Peyer's patch (tissue), 4 donors: Measurements from ENCODE around the gene TPRX1. TPM values are rescaled to one million over a fixed set of nuclear protein-coding genes. Genes with fewer than 3 reads are reported as not detected.
"Not testable (repeated sequence)": the region's sequence is repeated elsewhere in the genome, so short reads cannot be mapped to it uniquely, and the experiment has no call there.

Experiments
- DNase-seq, 3 donors: peaks; one replicate each; pipeline ENCODE4 v3.0.0-alpha.2; 2017 to 2019
- H3K27ac ChIP-seq, 4 donors: fragments of 200-600 bp; sonication (generic); one replicate each; pipeline ENCODE4 v1.5.1; 2016 to 2019
- H3K27me3 ChIP-seq, 2 donors: fragments of 200-600 bp; sonication (generic); one replicate each; pipeline ENCODE4 v1.5.1; 2019
- H3K36me3 ChIP-seq, 3 donors: fragments of 200-600 bp; sonication (generic); one replicate each; pipeline ENCODE4 v1.5.1; 2016 to 2019
- H3K4me1 ChIP-seq, 4 donors: fragments of 200-600 bp; sonication (generic); one replicate each; pipeline ENCODE4 v1.5.1; 2016 to 2019
- H3K4me3 ChIP-seq, 4 donors: fragments of 200-600 bp; sonication (generic); 1 replicate in 3 of 4; 2 replicates in 1 of 4; pipeline ENCODE4 v1.5.1; 2016 to 2019; ENCODE audit warnings: mild to moderate bottlenecking in 1 of 4
- H3K9me3 ChIP-seq, 4 donors: fragments of 200-600 bp; sonication (generic); one replicate each; pipeline ENCODE4 v1.5.1; 2016 to 2019; ENCODE audit warnings: mild to moderate bottlenecking in 1 of 4
- POLR2A ChIP-seq, 2 donors: fragments of 450-650 bp; IDR thresholded peaks; one replicate each; pipeline ENCODE4 v1.5.1; 2017; ENCODE audit warnings: antibody characterized with exemption in 2 of 2, mild to moderate bottlenecking in 2 of 2, moderate library complexity in 2 of 2
- total RNA-seq, 4 donors: library from RNA; depleted of rRNA; stranded (reverse); fragments of >200 nt; gene quantifications; one replicate each; pipeline ENCODE4 v1.1.0, GENCODE V29; 2016
- TF ChIP-seq, protein P1 (sequence below), 6 experiments: fragments of 450-650 bp in 4 of 6; fragments of 200-600 bp in 2 of 6; sonication (generic) in 1 of 6; IDR thresholded peaks; one replicate each; pipeline ENCODE4 v1.5.1; 2017 to 2019; ENCODE audit warnings: antibody characterized with exemption in 6 of 6, mild to moderate bottlenecking in 3 of 6, moderate library complexity in 1 of 6

The TPRX1 gene
- total RNA-seq, 4 donors from 2014 or later: not detected

DNA sequence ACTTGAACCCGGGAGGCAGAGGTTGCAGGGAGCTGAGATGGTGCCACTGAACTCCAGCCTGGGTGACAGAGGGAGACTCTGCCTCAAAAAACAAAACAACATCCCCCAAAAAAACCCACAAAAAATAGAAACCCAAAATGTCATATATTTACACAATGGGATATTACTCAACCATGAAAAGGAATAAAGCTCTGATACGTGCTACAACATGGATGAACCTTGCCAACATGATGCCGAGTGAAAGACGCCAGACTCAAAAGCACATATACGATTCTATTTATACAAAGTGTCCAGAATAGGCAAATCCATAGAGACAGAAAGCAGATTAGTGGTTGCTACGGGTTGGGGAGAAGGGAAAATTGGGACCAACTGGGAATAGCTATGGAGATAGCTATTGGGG lies 2.1 kb upstream of the TPRX1 start:
- no peak overlapping the region for H3K27ac ChIP-seq
- TF ChIP-seq, protein P1, sequence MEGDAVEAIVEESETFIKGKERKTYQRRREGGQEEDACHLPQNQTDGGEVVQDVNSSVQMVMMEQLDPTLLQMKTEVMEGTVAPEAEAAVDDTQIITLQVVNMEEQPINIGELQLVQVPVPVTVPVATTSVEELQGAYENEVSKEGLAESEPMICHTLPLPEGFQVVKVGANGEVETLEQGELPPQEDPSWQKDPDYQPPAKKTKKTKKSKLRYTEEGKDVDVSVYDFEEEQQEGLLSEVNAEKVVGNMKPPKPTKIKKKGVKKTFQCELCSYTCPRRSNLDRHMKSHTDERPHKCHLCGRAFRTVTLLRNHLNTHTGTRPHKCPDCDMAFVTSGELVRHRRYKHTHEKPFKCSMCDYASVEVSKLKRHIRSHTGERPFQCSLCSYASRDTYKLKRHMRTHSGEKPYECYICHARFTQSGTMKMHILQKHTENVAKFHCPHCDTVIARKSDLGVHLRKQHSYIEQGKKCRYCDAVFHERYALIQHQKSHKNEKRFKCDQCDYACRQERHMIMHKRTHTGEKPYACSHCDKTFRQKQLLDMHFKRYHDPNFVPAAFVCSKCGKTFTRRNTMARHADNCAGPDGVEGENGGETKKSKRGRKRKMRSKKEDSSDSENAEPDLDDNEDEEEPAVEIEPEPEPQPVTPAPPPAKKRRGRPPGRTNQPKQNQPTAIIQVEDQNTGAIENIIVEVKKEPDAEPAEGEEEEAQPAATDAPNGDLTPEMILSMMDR (IDR thresholded peaks at IDR 0.05): no peak
- TF ChIP-seq POLR2A (IDR thresholded peaks at IDR 0.05): no peak
- no peaks in the 10 kb centered on the region for H3K36me3 ChIP-seq
- H3K9me3 ChIP-seq: no peaks in the 10 kb centered on the region
- no peak overlapping the region for H3K4me3 ChIP-seq
- no peak for DNase-seq
- H3K4me1 ChIP-seq: no peaks in the 10 kb centered on the region
- H3K27me3 ChIP-seq: no peaks in the 10 kb centered on the region

- Histone ChIP-seq H3K4me3 (no peak overlapping the region), H3K4me1 (no peaks in the 10 kb centered on the region), H3K27ac (no peak overlapping the region), H3K9me3 (no peaks in the 10 kb centered on the region), H3K36me3 (no peaks in the 10 kb centered on the region), H3K27me3 (no peaks in the 10 kb centered on the region)
- DNase-seq: no peak
- TF ChIP-seq POLR2A (IDR thresholded peaks at IDR 0.05): no peak
- TF ChIP-seq, protein P1 (IDR thresholded peaks at IDR 0.05): no peak
Observed at GRCh38 chr19:47805313-47805712, 962 bp upstream of the TPRX1 start.

- H3K4me3 ChIP-seq, H3K36me3 ChIP-seq, DNase-seq, H3K4me1 ChIP-seq, H3K9me3 ChIP-seq, H3K27ac ChIP-seq, H3K27me3 ChIP-seq: not testable (repeated sequence)
Observed at GRCh38 chr19:47803671-47804070, 680 bp downstream of the TPRX1 start.

DNA sequence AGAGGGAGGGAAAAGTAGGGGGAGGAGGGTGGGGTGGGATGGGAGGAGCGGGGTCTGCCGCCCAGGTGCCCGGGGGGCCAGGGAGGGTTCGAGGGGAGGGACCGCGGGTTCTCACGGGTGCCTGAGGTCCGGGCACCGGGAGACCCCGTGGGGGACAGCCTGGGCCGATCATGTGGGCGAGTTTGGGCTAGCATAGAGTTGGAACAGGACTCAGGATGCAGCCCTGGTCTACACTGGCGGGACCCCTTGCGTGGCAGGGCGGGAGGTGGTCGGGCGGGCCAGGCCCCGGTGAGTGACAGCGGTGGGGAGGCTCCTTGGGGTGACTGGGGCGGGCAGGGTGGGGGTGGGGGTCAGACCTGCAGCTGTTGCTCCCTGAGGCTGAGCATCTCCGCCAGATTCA lies 1.2 kb downstream of the TPRX1 start:
- H3K4me3 ChIP-seq, H3K27ac ChIP-seq, H3K36me3 ChIP-seq, H3K27me3 ChIP-seq, H3K9me3 ChIP-seq, DNase-seq, H3K4me1 ChIP-seq: not testable (repeated sequence)

- TF ChIP-seq, protein P1 (IDR thresholded peaks at IDR 0.05): no peak
- TF ChIP-seq POLR2A (IDR thresholded peaks at IDR 0.05): no peak
- H3K27ac ChIP-seq: no peak overlapping the region
- H3K27me3 ChIP-seq: no peaks in the 10 kb centered on the region
- no peaks in the 10 kb centered on the region for H3K36me3 ChIP-seq
- no peak overlapping the region for H3K4me3 ChIP-seq
- no peaks in the 10 kb centered on the region for H3K4me1 ChIP-seq
- DNase-seq: no peak
- H3K9me3 ChIP-seq: no peaks in the 10 kb centered on the region
Observed at GRCh38 chr19:47802521-47803043, 1.8 kb downstream of the TPRX1 start.

GRCh38 chr19:47801270-47801669 lies 3.1 kb downstream of the TPRX1 start:
- H3K27ac ChIP-seq: no peak overlapping the region
- H3K9me3 ChIP-seq: no peaks in the 10 kb centered on the region
- no peak for DNase-seq
- H3K4me3 ChIP-seq: no peak overlapping the region
- no peaks in the 10 kb centered on the region for H3K4me1 ChIP-seq
- TF ChIP-seq POLR2A (IDR thresholded peaks at IDR 0.05): no peak
- TF ChIP-seq, protein P1 (IDR thresholded peaks at IDR 0.05): no peak
- no peaks in the 10 kb centered on the region for H3K27me3 ChIP-seq
- H3K36me3 ChIP-seq: no peaks in the 10 kb centered on the region

DNA sequence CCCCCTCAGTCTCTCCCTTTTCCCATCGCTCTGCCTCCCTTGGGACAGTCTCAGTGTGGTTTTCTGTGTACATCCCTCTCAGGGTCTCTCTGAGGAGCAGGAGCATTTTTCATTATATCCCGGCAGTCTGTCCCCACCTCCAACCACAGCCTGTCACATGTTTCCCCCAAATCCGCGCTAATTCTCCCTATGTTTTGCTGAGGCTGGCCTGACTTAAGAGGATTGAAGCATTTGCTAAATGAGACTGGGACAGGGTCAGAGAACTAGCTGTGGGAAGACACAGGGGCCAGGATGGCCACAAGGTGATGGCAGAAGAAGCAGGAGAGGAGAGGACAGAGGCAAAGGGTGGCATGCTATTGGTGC lies 5.5 kb downstream of the TPRX1 start:
- no peak overlapping the region for H3K4me3 ChIP-seq
- DNase-seq: no peak
- no peak overlapping the region for H3K27ac ChIP-seq
- no peaks in the 10 kb centered on the region for H3K9me3 ChIP-seq
- no peaks in the 10 kb centered on the region for H3K4me1 ChIP-seq
- no peaks in the 10 kb centered on the region for H3K27me3 ChIP-seq
- H3K36me3 ChIP-seq: no peaks in the 10 kb centered on the region
- TF ChIP-seq POLR2A (IDR thresholded peaks at IDR 0.05): no peak
- TF ChIP-seq, protein P1 (IDR thresholded peaks at IDR 0.05): no peak
